HCT116 (cell line): ENCODE data around the gene IFITM5. TPM values are rescaled to one million over a fixed set of nuclear protein-coding genes. Genes with fewer than 3 reads are reported as not detected.

Source experiments
- ATAC-seq: fragments of 200-7000 bp; cut with Tn5 transposase; 2 replicates; pipeline ENCODE4 v1.9.1; 2020; ENCODE audit warnings: mild to moderate bottlenecking, moderate library complexity
- BruUV-seq: library from RNA; stranded (reverse); fragments of 400-500 nt; replicated peaks from 2 replicates; lab custom pipeline; 2021; lab: Mats Ljungman, UMichigan
- CTCF ChIA-PET: fragments of 300-600 bp; sonication (Branson Sonifier 250); formaldehyde crosslinking; loops from one replicate; lab custom pipeline; 2021; ENCODE audit warnings: antibody characterized with exemption; lab: Charles Lee
- POLR2A ChIA-PET: fragments of 300-600, 350-600 bp; sonication (Branson Sonifier 250); formaldehyde crosslinking; loops from one replicate; lab custom pipeline; 2021; ENCODE audit warnings: antibody characterized with exemption; lab: Charles Lee
- RAD21 ChIA-PET, 2 experiments: fragments of 300-600 bp; sonication (Branson Sonifier 250); formaldehyde crosslinking; loops; one replicate each; lab custom pipeline; 2023; ENCODE audit warnings: low total read pairs in 2 of 2; ENCODE audit not compliant: uncharacterized antibody in 2 of 2, unreplicated experiment in 2 of 2, low non-redundant PET in 1 of 2; lab: Charles Lee
- DNase-seq: peaks from one replicate; pipeline ENCODE4 v3.0.0-alpha.2; 2010; ENCODE audit warnings: low read depth, low spot score
- H2AFZ ChIP-seq: fragments of 200-600 bp; shearing (Covaris generic), sonication (generic); 2 replicates; pipeline ENCODE4 v1.6.1; 2017; ENCODE audit warnings: low read depth, mixed run types, mixed read lengths, antibody characterized with exemption, low read length; ENCODE audit not compliant: poor library complexity, severe bottlenecking
- H3K27ac ChIP-seq: 2 replicates; pipeline ENCODE4 v1.5.1; 2012; ENCODE audit warnings: low read depth, low read length
- H3K27me3 ChIP-seq: fragments of 200-600 bp; sonication (generic); 2 replicates; pipeline ENCODE4 v1.6.1; 2016; ENCODE audit warnings: mixed run types, low read length, mixed read lengths; ENCODE audit not compliant: insufficient read depth
- H3K36me3 ChIP-seq, 2 experiments: fragments of 200-500 bp in 1 of 2; fragments of 200-600 bp in 1 of 2; sonication (Bioruptor generic) in 1 of 2; sonication (generic) in 1 of 2; 2 replicates each; pipeline versions ENCODE4 v1.5.1 to v1.6.1; 2014 to 2016; ENCODE audit warnings: low read length in 2 of 2, inconsistent platforms in 1 of 2, mixed read lengths in 1 of 2, mixed run types in 1 of 2; ENCODE audit not compliant: insufficient read depth in 2 of 2, control insufficient read depth in 1 of 2
- H3K4me1 ChIP-seq, 2 experiments: fragments of 200-600 bp in 1 of 2; sonication (generic) in 1 of 2; 2 replicates each; pipeline versions ENCODE4 v1.5.1 to v1.6.1; 2012 to 2017; ENCODE audit warnings: low read length in 2 of 2, inconsistent platforms in 1 of 2, mild to moderate bottlenecking in 1 of 2, mixed read lengths in 1 of 2, mixed run types in 1 of 2, moderate library complexity in 1 of 2; ENCODE audit not compliant: insufficient read depth in 2 of 2, control insufficient read depth in 1 of 2
- H3K4me2 ChIP-seq: fragments of 200-600 bp; sonication (generic); 2 replicates; pipeline ENCODE4 v1.6.1; 2017; ENCODE audit warnings: mixed run types, low read length, mixed read lengths
- H3K4me3 ChIP-seq, 2 experiments: fragments of 200-600 bp in 1 of 2; sonication (generic) in 1 of 2; replicated peaks in 1 of 2; 2 replicates each; pipeline ENCODE4 v1.5.1; 2011 to 2016; ENCODE audit warnings: low read length in 2 of 2, control low read depth in 1 of 2, low read depth in 1 of 2, mild to moderate bottlenecking in 1 of 2, mixed read lengths in 1 of 2, mixed run types in 1 of 2
- H3K79me2 ChIP-seq: fragments of 200-600 bp; sonication (generic); 2 replicates; pipeline ENCODE4 v1.6.1; 2017; ENCODE audit warnings: mild to moderate bottlenecking, mixed run types, low read length, moderate library complexity, mixed read lengths; ENCODE audit not compliant: insufficient read depth
- H3K9ac ChIP-seq: fragments of 200-600 bp; sonication (generic); 2 replicates; pipeline ENCODE4 v1.6.1; 2016; ENCODE audit warnings: low read length, mixed read lengths
- H3K9me2 ChIP-seq: fragments of 200-600 bp; sonication (generic), shearing (Covaris generic); 2 replicates; pipeline ENCODE4 v1.6.1; 2017; ENCODE audit warnings: mixed run types, mild to moderate bottlenecking, moderate library complexity; ENCODE audit not compliant: insufficient read depth
- H3K9me3 ChIP-seq, 2 experiments: fragments of 200-500 bp in 1 of 2; fragments of 200-600 bp in 1 of 2; sonication (Bioruptor generic) in 1 of 2; sonication (generic) in 1 of 2; 2 replicates each; pipeline ENCODE4 v1.6.1; 2014 to 2017; ENCODE audit warnings: low read length in 2 of 2, mixed read lengths in 2 of 2, inconsistent platforms in 1 of 2, low read depth in 1 of 2, mild to moderate bottlenecking in 1 of 2, mixed run types in 1 of 2, moderate library complexity in 1 of 2; ENCODE audit not compliant: control insufficient read depth in 1 of 2, insufficient read depth in 1 of 2
- H4K20me1 ChIP-seq: fragments of 200-600 bp; sonication (generic), shearing (Covaris generic); 2 replicates; pipeline ENCODE4 v1.6.1; 2017; ENCODE audit warnings: mixed run types, mild to moderate bottlenecking, moderate library complexity; ENCODE audit not compliant: insufficient read depth
- CBX3 ChIP-seq: IDR thresholded peaks from 2 replicates; pipeline ENCODE4 v1.6.1; 2012; ENCODE audit warnings: low read depth
- CEBPB ChIP-seq: IDR thresholded peaks from 2 replicates; pipeline ENCODE4 v1.6.1; 2012; ENCODE audit warnings: low read depth
- ELF1 ChIP-seq: IDR thresholded peaks from 2 replicates; pipeline ENCODE4 v1.6.1; 2012; ENCODE audit warnings: low read depth, borderline replicate concordance
- EZH2 ChIP-seq: fragments of 200-600 bp; sonication (generic); IDR thresholded peaks from 2 replicates; pipeline ENCODE4 v1.6.1; 2017; ENCODE audit warnings: antibody characterized with exemption, mixed run types
- EZH2phosphoT487 ChIP-seq: fragments of 200-600 bp; IDR thresholded peaks from 2 replicates; pipeline ENCODE4 v1.6.1; 2018; ENCODE audit warnings: antibody characterized with exemption, borderline replicate concordance
- FOSL1 ChIP-seq: IDR thresholded peaks from 2 replicates; pipeline ENCODE4 v1.6.1; 2012; ENCODE audit warnings: low read depth
- POLR2A ChIP-seq: IDR thresholded peaks from 2 replicates; pipeline ENCODE4 v1.7.0; 2011; ENCODE audit warnings: borderline replicate concordance; ENCODE audit not compliant: insufficient read depth, insufficient read length; ENCODE audit errors: extremely low read depth
- SIN3A ChIP-seq: IDR thresholded peaks from 2 replicates; pipeline ENCODE4 v1.6.1; 2012; ENCODE audit warnings: low read depth
- SP1 ChIP-seq: IDR thresholded peaks from 2 replicates; pipeline ENCODE4 v1.6.1; 2012; ENCODE audit warnings: low read depth
- TCF7L2 ChIP-seq: IDR thresholded peaks from 2 replicates; pipeline ENCODE4 v1.7.0; 2011; ENCODE audit warnings: borderline replicate concordance, inconsistent platforms; ENCODE audit not compliant: insufficient read depth, insufficient read length; ENCODE audit errors: extremely low read depth
- intact Hi-C: fragments of 100-400 bp; cut with micrococcal nuclease; formaldehyde crosslinking; loops from 2 replicates; pipeline ENCODE4 v1.10.0; 2022
- total RNA-seq: library from RNA; stranded (reverse); gene quantifications from one replicate; pipeline ENCODE4 v1.2.1, GENCODE V29; 2021; ENCODE audit not compliant: unreplicated experiment
- TF ChIP-seq, protein P1 (sequence below), 3 experiments: fragments of 200-600 bp in 1 of 3; sonication (generic) in 1 of 3; IDR thresholded peaks in 2 of 3; conservative IDR thresholded peaks in 1 of 3; 2 replicates each; pipeline ENCODE4 v1.5.1; 2012 to 2017; ENCODE audit warnings: low read depth in 2 of 3, low read length in 2 of 3, antibody characterized with exemption in 1 of 3, borderline replicate concordance in 1 of 3, control low read depth in 1 of 3, mild to moderate bottlenecking in 1 of 3, mixed read lengths in 1 of 3, mixed run types in 1 of 3, moderate library complexity in 1 of 3; ENCODE audit not compliant: insufficient read depth in 1 of 3
- TF ChIP-seq, protein P2 (sequence below): IDR thresholded peaks from 2 replicates; pipeline ENCODE4 v1.6.1; 2012; ENCODE audit warnings: low read depth
- TF ChIP-seq, protein P3 (sequence below): IDR thresholded peaks from 2 replicates; pipeline ENCODE4 v1.6.1; 2012
- TF ChIP-seq, protein P4 (sequence below): IDR thresholded peaks from 2 replicates; pipeline ENCODE4 v1.6.1; 2011; ENCODE audit warnings: mild to moderate bottlenecking, low read length, moderate library complexity; ENCODE audit not compliant: insufficient replicate concordance; ENCODE audit errors: extremely low read depth
- TF ChIP-seq, protein P5 (sequence below): IDR thresholded peaks from 2 replicates; pipeline ENCODE4 v1.6.1; 2012

The IFITM5 gene
- total RNA-seq, 1 experiment from 2014 or later: not detected

DNA sequence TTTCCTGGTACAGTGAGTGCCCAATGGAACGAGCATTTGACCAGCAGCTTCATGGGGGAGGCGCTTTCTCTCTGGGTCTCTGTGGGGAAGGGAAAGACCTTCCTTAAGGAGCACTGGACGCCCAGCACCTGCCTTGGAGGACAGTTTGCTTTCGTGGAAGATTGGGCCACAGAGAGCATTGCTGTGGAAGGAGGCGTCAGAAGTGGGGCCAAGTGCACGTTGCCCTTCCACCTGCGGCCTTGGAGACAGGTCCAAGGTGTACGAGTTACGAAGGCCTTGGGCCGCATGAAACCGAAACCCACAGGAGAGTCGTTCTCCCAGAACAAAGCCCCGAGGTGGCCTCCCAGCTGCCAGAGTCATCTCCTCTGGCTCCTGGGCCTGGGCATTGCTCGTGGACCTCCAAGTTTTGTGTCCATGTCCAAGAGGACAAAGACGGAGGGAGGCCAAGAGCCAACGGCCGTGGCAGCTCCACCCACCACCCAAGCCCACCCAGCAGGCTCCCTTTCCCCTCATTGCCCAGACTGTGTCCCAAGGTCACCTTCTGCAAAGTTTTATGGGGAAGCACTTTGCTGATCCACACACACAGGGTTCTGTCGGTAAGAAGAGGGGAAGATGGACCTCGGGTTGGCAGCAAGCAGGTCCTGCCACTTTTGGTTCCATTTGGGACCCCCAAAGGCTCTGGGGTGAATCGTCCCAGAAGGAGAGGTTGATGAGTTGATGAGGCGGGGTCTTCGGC lies 27.0 kb downstream of the IFITM5 start:
- ChIA-PET POLR2A (no interaction called here), CTCF (no interaction called here), RAD21 (no interaction called here)
- H2AFZ ChIP-seq: no peak overlapping the region
- DNase-seq (no peak), ATAC-seq (no peak)
- no TSS peak for BruUV-seq
- H3K4me2 ChIP-seq: no peak overlapping the region
- no peaks in the 10 kb centered on the region for H3K27me3 ChIP-seq
- H3K9me2 ChIP-seq: no peaks in the 10 kb centered on the region
- TF ChIP-seq SIN3A (no peak), CBX3 (no peak), POLR2A (no peak), EZH2 (no peak), TCF7L2 (no peak), EZH2phosphoT487 (no peak), ELF1 (no peak), CEBPB (no peak), FOSL1 (no peak), SP1 (no peak)
- TF ChIP-seq, protein P1, sequence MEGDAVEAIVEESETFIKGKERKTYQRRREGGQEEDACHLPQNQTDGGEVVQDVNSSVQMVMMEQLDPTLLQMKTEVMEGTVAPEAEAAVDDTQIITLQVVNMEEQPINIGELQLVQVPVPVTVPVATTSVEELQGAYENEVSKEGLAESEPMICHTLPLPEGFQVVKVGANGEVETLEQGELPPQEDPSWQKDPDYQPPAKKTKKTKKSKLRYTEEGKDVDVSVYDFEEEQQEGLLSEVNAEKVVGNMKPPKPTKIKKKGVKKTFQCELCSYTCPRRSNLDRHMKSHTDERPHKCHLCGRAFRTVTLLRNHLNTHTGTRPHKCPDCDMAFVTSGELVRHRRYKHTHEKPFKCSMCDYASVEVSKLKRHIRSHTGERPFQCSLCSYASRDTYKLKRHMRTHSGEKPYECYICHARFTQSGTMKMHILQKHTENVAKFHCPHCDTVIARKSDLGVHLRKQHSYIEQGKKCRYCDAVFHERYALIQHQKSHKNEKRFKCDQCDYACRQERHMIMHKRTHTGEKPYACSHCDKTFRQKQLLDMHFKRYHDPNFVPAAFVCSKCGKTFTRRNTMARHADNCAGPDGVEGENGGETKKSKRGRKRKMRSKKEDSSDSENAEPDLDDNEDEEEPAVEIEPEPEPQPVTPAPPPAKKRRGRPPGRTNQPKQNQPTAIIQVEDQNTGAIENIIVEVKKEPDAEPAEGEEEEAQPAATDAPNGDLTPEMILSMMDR (IDR thresholded peaks at IDR 0.05 in 2 of 3, conservative IDR thresholded peaks at IDR 0.05 in 1 of 3; ENCODE audit: borderline replicate concordance in 1 of 3, insufficient read depth in 1 of 3, low read depth in 2 of 3, low read length in 2 of 3): no peak
- TF ChIP-seq, protein P2, sequence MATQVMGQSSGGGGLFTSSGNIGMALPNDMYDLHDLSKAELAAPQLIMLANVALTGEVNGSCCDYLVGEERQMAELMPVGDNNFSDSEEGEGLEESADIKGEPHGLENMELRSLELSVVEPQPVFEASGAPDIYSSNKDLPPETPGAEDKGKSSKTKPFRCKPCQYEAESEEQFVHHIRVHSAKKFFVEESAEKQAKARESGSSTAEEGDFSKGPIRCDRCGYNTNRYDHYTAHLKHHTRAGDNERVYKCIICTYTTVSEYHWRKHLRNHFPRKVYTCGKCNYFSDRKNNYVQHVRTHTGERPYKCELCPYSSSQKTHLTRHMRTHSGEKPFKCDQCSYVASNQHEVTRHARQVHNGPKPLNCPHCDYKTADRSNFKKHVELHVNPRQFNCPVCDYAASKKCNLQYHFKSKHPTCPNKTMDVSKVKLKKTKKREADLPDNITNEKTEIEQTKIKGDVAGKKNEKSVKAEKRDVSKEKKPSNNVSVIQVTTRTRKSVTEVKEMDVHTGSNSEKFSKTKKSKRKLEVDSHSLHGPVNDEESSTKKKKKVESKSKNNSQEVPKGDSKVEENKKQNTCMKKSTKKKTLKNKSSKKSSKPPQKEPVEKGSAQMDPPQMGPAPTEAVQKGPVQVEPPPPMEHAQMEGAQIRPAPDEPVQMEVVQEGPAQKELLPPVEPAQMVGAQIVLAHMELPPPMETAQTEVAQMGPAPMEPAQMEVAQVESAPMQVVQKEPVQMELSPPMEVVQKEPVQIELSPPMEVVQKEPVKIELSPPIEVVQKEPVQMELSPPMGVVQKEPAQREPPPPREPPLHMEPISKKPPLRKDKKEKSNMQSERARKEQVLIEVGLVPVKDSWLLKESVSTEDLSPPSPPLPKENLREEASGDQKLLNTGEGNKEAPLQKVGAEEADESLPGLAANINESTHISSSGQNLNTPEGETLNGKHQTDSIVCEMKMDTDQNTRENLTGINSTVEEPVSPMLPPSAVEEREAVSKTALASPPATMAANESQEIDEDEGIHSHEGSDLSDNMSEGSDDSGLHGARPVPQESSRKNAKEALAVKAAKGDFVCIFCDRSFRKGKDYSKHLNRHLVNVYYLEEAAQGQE: no peak
- TF ChIP-seq, protein P3, sequence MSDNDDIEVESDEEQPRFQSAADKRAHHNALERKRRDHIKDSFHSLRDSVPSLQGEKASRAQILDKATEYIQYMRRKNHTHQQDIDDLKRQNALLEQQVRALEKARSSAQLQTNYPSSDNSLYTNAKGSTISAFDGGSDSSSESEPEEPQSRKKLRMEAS: no peak
- TF ChIP-seq, protein P4, sequence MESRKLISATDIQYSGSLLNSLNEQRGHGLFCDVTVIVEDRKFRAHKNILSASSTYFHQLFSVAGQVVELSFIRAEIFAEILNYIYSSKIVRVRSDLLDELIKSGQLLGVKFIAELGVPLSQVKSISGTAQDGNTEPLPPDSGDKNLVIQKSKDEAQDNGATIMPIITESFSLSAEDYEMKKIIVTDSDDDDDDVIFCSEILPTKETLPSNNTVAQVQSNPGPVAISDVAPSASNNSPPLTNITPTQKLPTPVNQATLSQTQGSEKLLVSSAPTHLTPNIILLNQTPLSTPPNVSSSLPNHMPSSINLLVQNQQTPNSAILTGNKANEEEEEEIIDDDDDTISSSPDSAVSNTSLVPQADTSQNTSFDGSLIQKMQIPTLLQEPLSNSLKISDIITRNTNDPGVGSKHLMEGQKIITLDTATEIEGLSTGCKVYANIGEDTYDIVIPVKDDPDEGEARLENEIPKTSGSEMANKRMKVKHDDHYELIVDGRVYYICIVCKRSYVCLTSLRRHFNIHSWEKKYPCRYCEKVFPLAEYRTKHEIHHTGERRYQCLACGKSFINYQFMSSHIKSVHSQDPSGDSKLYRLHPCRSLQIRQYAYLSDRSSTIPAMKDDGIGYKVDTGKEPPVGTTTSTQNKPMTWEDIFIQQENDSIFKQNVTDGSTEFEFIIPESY: no peak
- TF ChIP-seq, protein P5, sequence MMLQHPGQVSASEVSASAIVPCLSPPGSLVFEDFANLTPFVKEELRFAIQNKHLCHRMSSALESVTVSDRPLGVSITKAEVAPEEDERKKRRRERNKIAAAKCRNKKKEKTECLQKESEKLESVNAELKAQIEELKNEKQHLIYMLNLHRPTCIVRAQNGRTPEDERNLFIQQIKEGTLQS: no peak
- no peak overlapping the region for H3K4me3 ChIP-seq
- H3K9me3 ChIP-seq: no peaks in the 10 kb centered on the region
- H3K4me1 ChIP-seq: peaks cover 3 to 5% of the 10 kb centered on the region in 2 experiments; a peak in 2 of 4 replicates
- no peak overlapping the region for H3K9ac ChIP-seq
- H3K36me3 ChIP-seq: no peaks in the 10 kb centered on the region
- intact Hi-C loops: no loop called here
- H3K79me2 ChIP-seq: no peaks in the 10 kb centered on the region
- H3K27ac ChIP-seq: no peak overlapping the region
- no peaks in the 10 kb centered on the region for H4K20me1 ChIP-seq
